ENCODE measurements around the gene AZU1.

The AZU1 gene

GRCh38 chr19:855566-856120 lies 28.0 kb downstream of the AZU1 start:
- DNase-seq (ENCODE audit: low read depth): no peak

- no peak for DNase-seq (ENCODE audit: low read depth)
Measured at GRCh38 chr19:858284-858683, 30.6 kb downstream of the AZU1 start.

GRCh38 chr19:858868-859843 lies 31.5 kb downstream of the AZU1 start, which contains the start of gene CFD:
Gene CFD, plus strand, starts transcription at chr19:859664. Its CDS starts 26 bp downstream, at chr19:859690.
- DNase-seq (ENCODE audit: low read depth): no peak

- DNase-seq (ENCODE audit: low read depth): no peak
Measured at GRCh38 chr19:861141-861755, 33.6 kb downstream of the AZU1 start.

- peak; percentile 49 for DNase-seq (ENCODE audit: low read depth)
Measured at GRCh38 chr19:861756-862580, 34.3 kb downstream of the AZU1 start.

- peak; percentile 68 for DNase-seq (ENCODE audit: low read depth)
Measured at GRCh38 chr19:862581-863314, 35.1 kb downstream of the AZU1 start.

GRCh38 chr19:863315-863620 lies 35.6 kb downstream of the AZU1 start:
- no peak for DNase-seq (ENCODE audit: low read depth)

- DNase-seq (ENCODE audit: low read depth): no peak
Measured at GRCh38 chr19:866769-867300, 39.2 kb downstream of the AZU1 start.

- DNase-seq (ENCODE audit: low read depth): no peak
Measured at GRCh38 chr19:867301-867793, 39.7 kb downstream of the AZU1 start.

GRCh38 chr19:867855-868457 lies 40.3 kb downstream of the AZU1 start:
- DNase-seq (ENCODE audit: low read depth): no peak

- no peak for DNase-seq (ENCODE audit: low read depth)
Measured at GRCh38 chr19:868458-869244, 41.0 kb downstream of the AZU1 start.

GRCh38 chr19:869245-870177 lies 41.9 kb downstream of the AZU1 start:
- no peak for DNase-seq (ENCODE audit: low read depth)

GRCh38 chr19:870314-870713 lies 42.7 kb downstream of the AZU1 start:
- DNase-seq (ENCODE audit: low read depth): no peak

- DNase-seq (ENCODE audit: low read depth): no peak
Measured at GRCh38 chr19:870963-871401, 43.3 kb downstream of the AZU1 start.

- DNase-seq (ENCODE audit: low read depth): no peak
Measured at GRCh38 chr19:871446-872265, 44.0 kb downstream of the AZU1 start.

GRCh38 chr19:872266-872951 lies 44.8 kb downstream of the AZU1 start:
- DNase-seq (ENCODE audit: low read depth): peak; percentile 71

GRCh38 chr19:873084-873483 lies 45.4 kb downstream of the AZU1 start:
- peak; percentile 46 for DNase-seq (ENCODE audit: low read depth)

Measured in activated T-cell treated with anti-CD3 and anti-CD28 coated beads for 24 hours (primary cell).